Upper lobe of left lung (tissue), 6 donors: ENCODE data around the gene ADM. TPM values are rescaled to one million over a fixed set of nuclear protein-coding genes. Genes with fewer than 3 reads are reported as not detected.

Experiments used
- ATAC-seq, 2 donors: fragments of 200-7000 bp; cut with Tn5 transposase; one replicate each; pipeline ENCODE4 v1.9.1; 2022; ENCODE audit warnings: mild to moderate bottlenecking in 2 of 2, moderate library complexity in 2 of 2; ENCODE audit not compliant: low FRiP score in 2 of 2
- DNase-seq, 2 donors: peaks; one replicate each; pipeline ENCODE4 v3.0.0-alpha.2; 2019 to 2020
- H3K27ac ChIP-seq, 4 donors: fragments of 200-600 bp; sonication (generic); one replicate each; pipeline ENCODE4 v1.5.1; 2016 to 2019
- H3K27me3 ChIP-seq, 4 donors: fragments of 200-600 bp; sonication (generic); one replicate each; pipeline ENCODE4 v1.5.1; 2017 to 2019
- H3K36me3 ChIP-seq, 4 donors: fragments of 200-600 bp; sonication (generic); one replicate each; pipeline ENCODE4 v1.5.1; 2016 to 2019
- H3K4me1 ChIP-seq, 4 donors: fragments of 200-600 bp; sonication (generic); one replicate each; pipeline ENCODE4 v1.5.1; 2018 to 2019
- H3K4me3 ChIP-seq, 4 donors: fragments of 200-600 bp; sonication (generic); one replicate each; pipeline ENCODE4 v1.5.1; 2017 to 2019; ENCODE audit warnings: mild to moderate bottlenecking in 2 of 4, moderate library complexity in 1 of 4
- H3K9me3 ChIP-seq, 4 donors: fragments of 200-600 bp; sonication (generic); one replicate each; pipeline ENCODE4 v1.5.1; 2018 to 2019
- CTCF ChIP-seq, 6 experiments: fragments of 450-650 bp in 4 of 6; fragments of 200-600 bp in 2 of 6; sonication (generic) in 2 of 6; IDR thresholded peaks; one replicate each; pipeline ENCODE4 v1.5.1; 2016 to 2019; ENCODE audit warnings: antibody characterized with exemption in 6 of 6
- EP300 ChIP-seq, 4 donors: sonication (generic); formaldehyde crosslinking; IDR thresholded peaks; one replicate each; pipeline ENCODE4 v1.5.1; 2017; ENCODE audit warnings: antibody characterized with exemption in 4 of 4, control low read depth in 2 of 4
- POLR2A ChIP-seq, 4 donors: fragments of 450-650 bp; IDR thresholded peaks; one replicate each; pipeline ENCODE4 v1.5.1; 2016 to 2017; ENCODE audit warnings: antibody characterized with exemption in 4 of 4, mild to moderate bottlenecking in 2 of 4
- POLR2AphosphoS5 ChIP-seq, 2 donors: sonication (generic); formaldehyde crosslinking; IDR thresholded peaks; one replicate each; pipeline ENCODE4 v1.5.1; 2017; ENCODE audit warnings: antibody characterized with exemption in 2 of 2
- WGBS, 2 donors: methylation state at CpG; one replicate each; pipeline ENCODE4 v1.1.5; 2017 to 2018; 5-methylcytosine and 5-hydroxymethylcytosine counted together
- total RNA-seq, 6 donors: library from RNA; depleted of rRNA in 4 of 6; stranded (reverse); fragments of >200 nt in 4 of 6; gene quantifications; one replicate each; pipeline versions ENCODE4 v1.1.0 to v1.2.1, GENCODE V29; 2016 to 2021
- donor health status: DM: no; HTN: no; CAD: no; lungs with moderate emphysema.
- donor health status: DM: no; HTN: yes; CAD: no; lungs with severe emphysema.

The ADM gene
- total RNA-seq, 6 donors from 2014 or later = 20.4 to 54.3 (median 46.9) TPM

- no peak overlapping the region for H3K4me3 ChIP-seq
- H3K9me3 ChIP-seq = no peaks in the 10 kb centered on the region
- H3K4me1 ChIP-seq = peaks cover 5 to 23% (median 12%) of the 10 kb centered on the region in 4 donors
- H3K36me3 ChIP-seq = no peaks in the 10 kb centered on the region
- 59 to 83% methylated on average over 6 of the region's 6 CpGs for WGBS, 2 donors
- no peaks in the 10 kb centered on the region for H3K27me3 ChIP-seq
- H3K27ac ChIP-seq = no peak overlapping the region
- ATAC-seq (no peak), DNase-seq (no peak)
- no peak for TF ChIP-seq EP300 (IDR thresholded peaks at IDR 0.05)
- no peak for TF ChIP-seq CTCF (IDR thresholded peaks at IDR 0.05)
- no peak for TF ChIP-seq POLR2A (IDR thresholded peaks at IDR 0.05)
- TF ChIP-seq POLR2AphosphoS5 (IDR thresholded peaks at IDR 0.05) = no peak
Measured at GRCh38 chr11:10319702-10320558, 15.1 kb downstream of the ADM start.

- 90 to 96% methylated on average over 4 of the region's 4 CpGs for WGBS, 2 donors
- DNase-seq = no peak
- Histone ChIP-seq H3K27me3 (no peaks in the 10 kb centered on the region), H3K4me3 (no peak overlapping the region), H3K9me3 (no peaks in the 10 kb centered on the region), H3K4me1 (peaks cover 11 to 24% (median 17%) of the 10 kb centered on the region in 4 donors), H3K36me3 (no peaks in the 10 kb centered on the region), H3K27ac (no peak overlapping the region)
- no peak for ATAC-seq
- TF ChIP-seq EP300 (IDR thresholded peaks at IDR 0.05) (no peak), POLR2A (IDR thresholded peaks at IDR 0.05) (no peak), POLR2AphosphoS5 (IDR thresholded peaks at IDR 0.05) (no peak), CTCF (IDR thresholded peaks at IDR 0.05) (no peak)
Measured at GRCh38 chr11:10320736-10321465, 16.0 kb downstream of the ADM start.

- TF ChIP-seq POLR2AphosphoS5 (IDR thresholded peaks at IDR 0.05) (no peak), POLR2A (IDR thresholded peaks at IDR 0.05) (no peak), CTCF (IDR thresholded peaks at IDR 0.05) (no peak), EP300 (IDR thresholded peaks at IDR 0.05) (no peak)
- H3K36me3 ChIP-seq = no peaks in the 10 kb centered on the region
- no peak overlapping the region for H3K4me3 ChIP-seq
- no peaks in the 10 kb centered on the region for H3K27me3 ChIP-seq
- ATAC-seq (no peak), DNase-seq (no peak)
- H3K9me3 ChIP-seq = no peaks in the 10 kb centered on the region
- WGBS, 2 donors = 72 to 91% methylated on average over 2 of the region's 2 CpGs
- H3K4me1 ChIP-seq = peaks cover 18 to 38% (median 30%) of the 10 kb centered on the region in 4 donors
- peak overlapping the region in 2 of 4 donors; percentile 18 to 66 for H3K27ac ChIP-seq
Measured at GRCh38 chr11:10322401-10322800, 17.5 kb downstream of the ADM start.

- no peaks in the 10 kb centered on the region for H3K27me3 ChIP-seq
- ATAC-seq (peak; percentile 35 to 68), DNase-seq (no peak)
- H3K4me1 ChIP-seq = peaks cover 21 to 42% (median 35%) of the 10 kb centered on the region in 4 donors
- WGBS, 2 donors = 23 to 29% methylated on average over 7 to 8 of the region's 8 CpGs
- no peaks in the 10 kb centered on the region for H3K36me3 ChIP-seq
- peak overlapping the region in 2 of 4 donors; percentile 18 to 66 for H3K27ac ChIP-seq
- no peaks in the 10 kb centered on the region for H3K9me3 ChIP-seq
- TF ChIP-seq EP300 (IDR thresholded peaks at IDR 0.05) = no peak
- TF ChIP-seq POLR2AphosphoS5 (IDR thresholded peaks at IDR 0.05) = peak in 1 of 2 donors; percentile 15
- peak in 5 of 6 experiments; percentile 34 to 64 (median 61) for TF ChIP-seq CTCF (IDR thresholded peaks at IDR 0.05)
- TF ChIP-seq POLR2A (IDR thresholded peaks at IDR 0.05) = no peak
- no peak overlapping the region for H3K4me3 ChIP-seq
Measured at GRCh38 chr11:10322830-10323792, 18.2 kb downstream of the ADM start.
